DMS114 treated with DMSO at 0.1 percent for 48 hours (cell line): ENCODE measurements around the gene RFPL1.

ENCODE experiments used
- DNase-seq: peaks from one replicate; lab custom pipeline; 2025; ENCODE audit not compliant: unreplicated experiment; lab: John Stamatoyannopoulos, UW

RFPL1 gene

GRCh38 chr22:29442976-29443375 lies 4.6 kb downstream of the RFPL1 start:
- DNase-seq = no peak

GRCh38 chr22:29443452-29443851 lies 5.1 kb downstream of the RFPL1 start:
- no peak for DNase-seq

- DNase-seq = no peak
Observed at GRCh38 chr22:29443861-29444792, 5.7 kb downstream of the RFPL1 start.

DNA sequence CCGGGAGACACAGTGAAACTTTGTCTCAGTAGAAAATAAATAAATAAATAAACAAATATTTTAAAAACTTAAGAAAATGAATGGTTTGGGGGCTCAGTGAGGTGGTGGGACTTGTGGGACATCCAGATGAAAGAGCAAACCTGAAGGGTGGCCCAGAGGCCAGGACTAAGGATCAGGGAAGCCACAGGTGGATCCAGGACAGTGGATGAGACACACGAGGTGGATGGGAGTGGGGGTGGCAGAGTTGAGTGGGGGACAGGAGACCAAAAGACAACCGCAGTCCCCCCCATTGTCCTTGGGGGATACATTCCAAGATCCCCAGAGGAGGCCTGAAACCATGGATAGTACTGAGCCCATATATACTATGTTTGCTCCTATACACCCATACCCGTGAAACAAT lies 7.1 kb downstream of the RFPL1 start:
- DNase-seq = no peak

- no peak for DNase-seq
Observed at GRCh38 chr22:29447906-29448305, 9.5 kb downstream of the RFPL1 start.

- DNase-seq = no peak
Observed at GRCh38 chr22:29449296-29449875, 11.0 kb downstream of the RFPL1 start.

DNA sequence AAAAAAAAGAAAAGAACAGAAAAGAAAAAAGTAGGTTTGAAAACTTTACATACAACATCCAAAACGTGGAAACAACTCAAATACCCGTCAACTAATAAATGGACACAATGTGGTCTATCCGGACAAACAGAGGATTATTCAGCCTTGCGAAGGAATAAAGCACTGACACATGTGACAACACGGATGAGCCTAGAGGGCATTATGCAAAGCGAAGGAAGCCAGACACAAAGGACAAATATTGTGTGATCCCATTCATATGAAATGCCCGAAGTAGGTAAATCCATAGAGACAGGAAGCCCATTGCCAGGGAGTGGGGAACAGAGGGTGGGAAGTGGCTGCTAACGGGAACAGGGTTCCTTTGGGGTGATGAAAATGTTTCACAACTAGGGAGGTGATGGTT lies 11.8 kb downstream of the RFPL1 start:
- no peak for DNase-seq

- DNase-seq = no peak
Observed at GRCh38 chr22:29451863-29452262, 13.5 kb downstream of the RFPL1 start.

DNA sequence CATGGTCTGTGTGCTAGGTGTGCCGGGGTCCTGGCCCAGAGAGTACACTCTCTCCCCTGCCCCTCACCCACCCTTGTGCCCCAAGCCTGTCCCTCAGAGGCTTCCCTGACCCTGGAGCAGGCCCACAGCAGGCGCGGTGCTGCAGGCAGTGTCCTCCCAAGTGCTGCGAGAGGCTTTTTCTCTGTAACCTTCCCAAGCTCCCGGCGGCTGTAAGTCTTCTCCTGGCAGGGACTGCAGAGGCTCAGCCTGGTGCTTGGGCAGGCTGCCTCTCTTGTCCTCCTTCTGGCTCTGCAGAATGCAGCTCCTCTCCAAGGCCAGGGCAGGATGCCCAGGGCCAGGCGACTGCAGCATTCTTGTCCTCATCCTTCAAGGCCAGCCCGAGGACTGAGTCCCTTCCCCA lies 15.9 kb downstream of the RFPL1 start:
- no peak for DNase-seq

- no peak for DNase-seq
Observed at GRCh38 chr22:29456211-29456671, 17.9 kb downstream of the RFPL1 start.

GRCh38 chr22:29457730-29458129 lies 19.3 kb downstream of the RFPL1 start:
- peak; percentile 17 for DNase-seq

- DNase-seq = no peak
Observed at GRCh38 chr22:29458551-29458950, 20.2 kb downstream of the RFPL1 start.

- DNase-seq = no peak
Observed at GRCh38 chr22:29459773-29460172, 21.4 kb downstream of the RFPL1 start.

- DNase-seq = no peak
Observed at GRCh38 chr22:29461263-29461662, 22.9 kb downstream of the RFPL1 start.

DNA sequence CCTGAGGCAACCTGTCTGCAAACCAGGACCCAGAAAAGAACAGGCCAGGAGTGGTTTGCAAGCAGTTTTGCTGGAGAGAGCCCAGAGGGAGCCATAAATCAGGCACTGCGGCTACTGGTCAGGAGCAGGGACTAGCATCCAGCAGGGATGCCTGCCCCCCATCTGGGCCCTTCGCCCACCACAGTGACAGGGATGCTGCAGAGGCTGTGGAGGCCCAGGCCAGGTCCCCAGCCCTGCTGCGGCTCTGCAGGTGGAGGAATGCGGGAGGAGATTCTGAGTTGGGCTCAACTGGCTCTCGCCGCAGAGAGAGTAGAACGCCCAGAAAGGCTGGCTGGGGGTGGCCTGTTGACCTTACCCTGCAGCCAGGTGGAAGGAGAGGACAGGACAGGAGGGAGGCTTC lies 25.2 kb downstream of the RFPL1 start:
- DNase-seq = no peak

- DNase-seq = no peak
Observed at GRCh38 chr22:29464581-29464980, 26.2 kb downstream of the RFPL1 start.

DNA sequence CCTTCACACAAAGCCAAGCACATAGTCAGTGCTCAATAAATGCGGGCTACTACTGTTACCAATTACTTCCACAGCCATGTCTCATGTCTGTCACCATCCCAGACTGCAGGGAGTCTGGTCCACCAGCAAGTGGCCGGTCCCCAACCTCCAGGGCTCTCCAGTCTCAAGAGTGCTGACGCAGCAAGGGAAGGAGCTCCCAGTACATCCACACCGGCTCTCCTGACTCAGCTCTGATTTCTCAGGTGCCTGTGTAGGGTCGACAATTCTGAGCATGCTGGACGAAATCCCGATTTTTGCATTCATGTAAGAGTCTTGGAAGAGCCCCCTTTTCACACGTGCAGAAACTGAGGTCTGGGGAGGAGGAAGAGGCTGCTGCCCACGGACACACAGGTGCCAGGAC lies 31.4 kb downstream of the RFPL1 start:
- DNase-seq = no peak

DNA sequence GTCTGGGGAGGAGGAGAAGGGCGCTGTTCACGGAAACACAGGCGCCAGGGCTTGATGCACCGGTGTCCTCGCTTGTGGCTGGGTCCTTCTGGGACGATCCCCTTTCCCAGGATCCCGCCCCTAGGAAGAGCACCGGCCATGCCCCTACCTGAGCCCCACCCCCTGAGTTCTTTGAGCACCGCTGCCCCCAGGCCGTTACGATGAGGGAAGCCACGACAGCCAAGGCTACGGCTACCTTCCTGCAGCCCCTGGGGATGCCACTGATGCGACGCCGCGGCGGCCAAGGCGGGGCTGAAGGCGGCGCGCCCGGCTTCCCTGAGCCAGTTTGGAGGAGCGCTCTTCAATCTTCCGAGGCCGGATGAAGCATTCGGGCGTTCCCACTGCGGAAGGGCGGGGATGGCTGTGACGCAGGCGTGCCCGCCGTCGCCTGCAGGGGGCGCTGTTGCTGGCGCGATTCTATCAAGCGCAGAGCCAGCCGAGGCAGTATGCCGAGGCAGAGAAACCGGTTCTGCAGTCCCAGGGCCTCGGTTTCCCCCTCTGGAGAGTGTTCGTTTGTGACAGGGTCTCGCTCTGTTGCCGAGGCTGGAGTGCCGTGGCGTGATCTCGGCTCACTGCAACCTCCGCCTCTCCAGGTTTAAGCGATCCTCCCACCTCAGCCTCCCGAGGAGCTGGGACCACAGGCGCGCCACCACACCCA lies 31.9 kb downstream of the RFPL1 start:
- no peak for DNase-seq

- DNase-seq = no peak
Observed at GRCh38 chr22:29473001-29473400, 34.6 kb downstream of the RFPL1 start.

DNA sequence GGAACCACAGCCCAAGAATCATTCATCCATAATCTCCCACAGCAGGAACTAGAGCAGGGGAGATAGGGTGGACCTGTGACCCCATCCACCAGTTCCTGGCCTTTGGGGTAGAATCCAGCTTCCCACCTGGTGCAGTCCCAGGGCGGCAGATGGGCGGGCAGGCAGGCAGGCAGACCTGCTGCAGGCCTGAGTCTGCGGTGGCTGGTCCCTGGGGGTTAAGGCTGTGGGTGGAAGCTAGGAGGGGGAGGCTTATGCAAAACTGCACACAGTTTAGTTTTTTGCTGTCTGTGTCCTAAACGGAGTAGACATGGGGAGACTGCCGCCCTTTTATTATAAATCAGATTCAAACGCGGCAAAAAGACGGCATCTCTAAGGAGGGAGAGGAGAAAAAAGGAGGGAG lies 37.2 kb downstream of the RFPL1 start:
- no peak for DNase-seq

GRCh38 chr22:29476116-29476515 lies 37.7 kb downstream of the RFPL1 start:
- DNase-seq = no peak
